Hepatocyte (in vitro differentiated cells): ENCODE data around the gene GDI2. TPM values are rescaled to one million over a fixed set of nuclear protein-coding genes. Genes with fewer than 3 reads are reported as not detected.

ENCODE experiments used
- DNase-seq: peaks from one replicate; pipeline ENCODE4 v3.0.0-alpha.2; 2016; ENCODE audit warnings: low spot score
- H2AFZ ChIP-seq: fragments of 200-600 bp; sonication (generic); 2 replicates; pipeline ENCODE4 v1.6.0; 2016; ENCODE audit warnings: antibody characterized with exemption, mild to moderate bottlenecking
- H3K27ac ChIP-seq: fragments of 200-600 bp; sonication (generic); 2 replicates; pipeline ENCODE4 v1.5.1; 2016; ENCODE audit warnings: mild to moderate bottlenecking
- H3K27me3 ChIP-seq: fragments of 200-600 bp; sonication (generic); 2 replicates; pipeline ENCODE4 v1.6.1; 2016
- H3K36me3 ChIP-seq: fragments of 200-600 bp; sonication (generic); replicated peaks from 2 replicates; pipeline ENCODE4 v1.5.1; 2016; ENCODE audit warnings: low read depth; ENCODE audit not compliant: insufficient read depth
- H3K4me1 ChIP-seq: fragments of 200-600 bp; sonication (generic); 2 replicates; pipeline ENCODE4 v1.5.1; 2016; ENCODE audit warnings: mild to moderate bottlenecking, moderate library complexity; ENCODE audit not compliant: insufficient read depth
- H3K4me2 ChIP-seq: fragments of 200-600 bp; sonication (generic); 2 replicates; pipeline ENCODE4 v1.6.0; 2016
- H3K4me3 ChIP-seq: fragments of 200-600 bp; sonication (generic); 2 replicates; pipeline ENCODE4 v1.5.1; 2016; ENCODE audit warnings: mild to moderate bottlenecking
- H3K79me2 ChIP-seq: fragments of 200-600 bp; sonication (generic); 2 replicates; pipeline ENCODE4 v1.6.0; 2017; ENCODE audit warnings: mild to moderate bottlenecking
- H3K9me2 ChIP-seq: fragments of 200-600 bp; sonication (generic); replicated peaks from 2 replicates; pipeline ENCODE4 v1.6.0; 2017; ENCODE audit warnings: mild to moderate bottlenecking; ENCODE audit not compliant: insufficient read depth
- H3K9me3 ChIP-seq: fragments of 200-600 bp; sonication (generic); 2 replicates; pipeline ENCODE4 v1.5.1; 2016; ENCODE audit warnings: low read depth, mild to moderate bottlenecking
- H4K20me1 ChIP-seq: fragments of 200-600 bp; sonication (generic); 2 replicates; pipeline ENCODE4 v1.6.0; 2016; ENCODE audit warnings: mild to moderate bottlenecking; ENCODE audit not compliant: insufficient read depth, poor library complexity, severe bottlenecking
- CTCF ChIP-seq: fragments of 200-600 bp; sonication (generic); IDR thresholded peaks from 2 replicates; pipeline ENCODE4 v1.5.1; 2016; ENCODE audit warnings: antibody characterized with exemption, mild to moderate bottlenecking; ENCODE audit not compliant: poor library complexity
- EZH2 ChIP-seq: fragments of 200-600 bp; sonication (generic); IDR thresholded peaks from 2 replicates; pipeline ENCODE4 v1.6.1; 2016; ENCODE audit warnings: antibody characterized with exemption, mild to moderate bottlenecking, borderline replicate concordance
- EZH2phosphoT487 ChIP-seq: fragments of 200-600 bp; sonication (generic); IDR thresholded peaks from one replicate; pipeline ENCODE4 v1.6.1; 2018; ENCODE audit warnings: antibody characterized with exemption, mild to moderate bottlenecking, low read depth, moderate library complexity; ENCODE audit not compliant: unreplicated experiment, severe bottlenecking
- WGBS: methylation state at CpG from one replicate; pipeline ENCODE4 v1.1.6; 2016; ENCODE audit warnings: low lambda C conversion rate; ENCODE audit errors: missing lambda C conversion rate; 5-methylcytosine and 5-hydroxymethylcytosine counted together
- polyA plus RNA-seq: library from polyadenylated mRNA; unstranded; fragments of >200 nt; fragmentation: Nextera tagmentation; extraction: Ambion mirVana; gene quantifications from 2 replicates; pipeline ENCODE4 v1.2.1, GENCODE V29; 2016
- total RNA-seq: library from RNA; depleted of rRNA; stranded (reverse); fragments of >200 nt; gene quantifications from 2 replicates; pipeline ENCODE4 v1.2.3, GENCODE V29; 2014

GDI2 gene
- total and polyA plus RNA-seq, 2 experiments from 2014 or later = 149 to 362 TPM

- Histone ChIP-seq H3K27ac (no peak overlapping the region), H4K20me1 (peaks cover 98% of the 10 kb centered on the region)
- 93% methylated on average over 4 of the region's 4 CpGs for WGBS
Measured at GRCh38 chr10:5805711-5806110, 7.5 kb downstream of the GDI2 start.

GRCh38 chr10:5805260-5805659 is 8.0 kb downstream of the GDI2 start:
- H3K4me3 ChIP-seq = no peak overlapping the region
- peaks cover 98% of the 10 kb centered on the region for H4K20me1 ChIP-seq
- no peaks in the 10 kb centered on the region for H3K27me3 ChIP-seq
- H2AFZ ChIP-seq = no peak overlapping the region
- DNase-seq = no peak
- peaks cover 23% of the 10 kb centered on the region for H3K4me1 ChIP-seq
- H3K36me3 ChIP-seq = no peaks in the 10 kb centered on the region
- H3K79me2 ChIP-seq = peaks cover 100% of the 10 kb centered on the region
- no peak overlapping the region for H3K4me2 ChIP-seq
- H3K27ac ChIP-seq = no peak overlapping the region
- 100% methylated on average over 2 of the region's 2 CpGs for WGBS
- TF ChIP-seq EZH2 (no peak), CTCF (no peak), EZH2phosphoT487 (no peak)
- H3K9me2 ChIP-seq = no peaks in the 10 kb centered on the region
- H3K9me3 ChIP-seq = no peaks in the 10 kb centered on the region

More at GRCh38 chr10:5805711-5806110, 7.5 kb downstream of the GDI2 start:
- Histone ChIP-seq H3K36me3 (no peaks in the 10 kb centered on the region), H3K79me2 (peaks cover 100% of the 10 kb centered on the region), H3K4me1 (peaks cover 26% of the 10 kb centered on the region), H3K4me3 (no peak overlapping the region), H3K4me2 (no peak overlapping the region), H3K27me3 (no peaks in the 10 kb centered on the region), H3K9me3 (no peaks in the 10 kb centered on the region), H2AFZ (no peak overlapping the region), H3K9me2 (no peaks in the 10 kb centered on the region)
- TF ChIP-seq EZH2phosphoT487 (no peak), CTCF (no peak), EZH2 (no peak)
- DNase-seq = no peak

GRCh38 chr10:5804386-5804785 is 8.8 kb downstream of the GDI2 start:
- H4K20me1 ChIP-seq = peaks cover 95% of the 10 kb centered on the region
- TF ChIP-seq EZH2phosphoT487 (no peak), EZH2 (no peak), CTCF (no peak)

GRCh38 chr10:5800782-5801181 is 12.5 kb downstream of the GDI2 start:
- H3K79me2 ChIP-seq = peaks cover 97% of the 10 kb centered on the region
- no peak overlapping the region for H3K27ac ChIP-seq
- no peaks in the 10 kb centered on the region for H3K9me2 ChIP-seq
- peaks cover 61% of the 10 kb centered on the region for H4K20me1 ChIP-seq
- no peaks in the 10 kb centered on the region for H3K4me1 ChIP-seq
- 97% methylated on average over 3 of the region's 3 CpGs for WGBS
- no peak for DNase-seq
- H2AFZ ChIP-seq = no peak overlapping the region
- H3K4me3 ChIP-seq = no peak overlapping the region
- H3K36me3 ChIP-seq = no peaks in the 10 kb centered on the region
- H3K9me3 ChIP-seq = no peaks in the 10 kb centered on the region
- no peaks in the 10 kb centered on the region for H3K27me3 ChIP-seq
- H3K4me2 ChIP-seq = no peak overlapping the region
- TF ChIP-seq CTCF (no peak), EZH2phosphoT487 (no peak), EZH2 (no peak)

More at GRCh38 chr10:5804386-5804785, 8.8 kb downstream of the GDI2 start:
- no peaks in the 10 kb centered on the region for H3K36me3 ChIP-seq
- no peak overlapping the region for H3K27ac ChIP-seq
- H3K4me3 ChIP-seq = no peak overlapping the region
- no peaks in the 10 kb centered on the region for H3K9me3 ChIP-seq
- peak overlapping the region; percentile 21 for H3K4me2 ChIP-seq
- H3K79me2 ChIP-seq = peaks cover 100% of the 10 kb centered on the region
- no peak for DNase-seq
- no peak overlapping the region for H2AFZ ChIP-seq
- 81% methylated on average over 4 of the region's 4 CpGs for WGBS
- H3K4me1 ChIP-seq = peaks cover 14% of the 10 kb centered on the region
- no peaks in the 10 kb centered on the region for H3K9me2 ChIP-seq
- H3K27me3 ChIP-seq = no peaks in the 10 kb centered on the region
